ENCODE data around the gene ZNF335.

ZNF335 gene

GRCh38 chr20:45987108-45987780 is 15.2 kb upstream of the ZNF335 start:
- peaks cover 0 to 3% of the 10 kb centered on the region in 2 donors for H3K27me3 ChIP-seq (ENCODE audit: control insufficient read depth in 1 of 2, insufficient read depth in 2 of 2, low read length in 2 of 2)
- H3K36me3 ChIP-seq (ENCODE audit: insufficient read depth, low read length), result no peaks in the 10 kb centered on the region
- H3K4me1 ChIP-seq (ENCODE audit: insufficient read depth, low read length), result no peaks in the 10 kb centered on the region

GRCh38 chr20:45985573-45985972 is 13.6 kb upstream of the ZNF335 start:
- H3K9me3 ChIP-seq (ENCODE audit: low read length), result no peaks in the 10 kb centered on the region

More at GRCh38 chr20:45987108-45987780, 15.2 kb upstream of the ZNF335 start:
- no peaks in the 10 kb centered on the region for H3K9me3 ChIP-seq (ENCODE audit: low read length)
- H3K9ac ChIP-seq (ENCODE audit: low read length), result no peak overlapping the region
- no peak overlapping the region for H3K27ac ChIP-seq (ENCODE audit: low read depth, low read length)
- no peak overlapping the region for H3K4me3 ChIP-seq (ENCODE audit: low read depth in 1 of 2, low read length in 2 of 2)

GRCh38 chr20:45983279-45983743 is 11.3 kb upstream of the ZNF335 start:
- Histone ChIP-seq H3K4me1 (ENCODE audit: insufficient read depth, low read length) (no peaks in the 10 kb centered on the region), H3K9ac (ENCODE audit: low read length) (no peak overlapping the region), H3K27me3 (ENCODE audit: control insufficient read depth in 1 of 2, insufficient read depth in 2 of 2, low read length in 2 of 2) (no peaks in the 10 kb centered on the region), H3K36me3 (ENCODE audit: insufficient read depth, low read length) (no peaks in the 10 kb centered on the region), H3K27ac (ENCODE audit: low read depth, low read length) (no peak overlapping the region), H3K9me3 (ENCODE audit: low read length) (no peaks in the 10 kb centered on the region), H3K4me3 (ENCODE audit: low read depth in 1 of 2, low read length in 2 of 2) (no peak overlapping the region)

More at GRCh38 chr20:45985573-45985972, 13.6 kb upstream of the ZNF335 start:
- no peaks in the 10 kb centered on the region for H3K36me3 ChIP-seq (ENCODE audit: insufficient read depth, low read length)
- H3K9ac ChIP-seq (ENCODE audit: low read length), result no peak overlapping the region
- peaks cover 0 to 3% of the 10 kb centered on the region in 2 donors for H3K27me3 ChIP-seq (ENCODE audit: control insufficient read depth in 1 of 2, insufficient read depth in 2 of 2, low read length in 2 of 2)
- H3K4me1 ChIP-seq (ENCODE audit: insufficient read depth, low read length), result no peaks in the 10 kb centered on the region
- H3K27ac ChIP-seq (ENCODE audit: low read depth, low read length), result no peak overlapping the region
- H3K4me3 ChIP-seq (ENCODE audit: low read depth in 1 of 2, low read length in 2 of 2), result no peak overlapping the region

- no peaks in the 10 kb centered on the region for H3K27me3 ChIP-seq (ENCODE audit: control insufficient read depth in 1 of 2, insufficient read depth in 2 of 2, low read length in 2 of 2)
- no peaks in the 10 kb centered on the region for H3K9me3 ChIP-seq (ENCODE audit: low read length)
- no peak overlapping the region for H3K27ac ChIP-seq (ENCODE audit: low read depth, low read length)
- no peak overlapping the region for H3K4me3 ChIP-seq (ENCODE audit: low read depth in 1 of 2, low read length in 2 of 2)
- H3K4me1 ChIP-seq (ENCODE audit: insufficient read depth, low read length), result no peaks in the 10 kb centered on the region
- H3K36me3 ChIP-seq (ENCODE audit: insufficient read depth, low read length), result no peaks in the 10 kb centered on the region
- H3K9ac ChIP-seq (ENCODE audit: low read length), result no peak overlapping the region
Observed at GRCh38 chr20:45981261-45981660, 9.3 kb upstream of the ZNF335 start.

GRCh38 chr20:45976086-45976485 is 4.1 kb upstream of the ZNF335 start:
- Histone ChIP-seq H3K9me3 (ENCODE audit: low read length) (no peaks in the 10 kb centered on the region), H3K27me3 (ENCODE audit: control insufficient read depth in 1 of 2, insufficient read depth in 2 of 2, low read length in 2 of 2) (no peaks in the 10 kb centered on the region)

GRCh38 chr20:45975686-45976085 is 3.7 kb upstream of the ZNF335 start:
- H3K4me3 ChIP-seq (ENCODE audit: low read depth in 1 of 2, low read length in 2 of 2), result no peak overlapping the region
- H3K27ac ChIP-seq (ENCODE audit: low read depth, low read length), result no peak overlapping the region
- no peaks in the 10 kb centered on the region for H3K36me3 ChIP-seq (ENCODE audit: insufficient read depth, low read length)
- no peak overlapping the region for H3K9ac ChIP-seq (ENCODE audit: low read length)
- H3K27me3 ChIP-seq (ENCODE audit: control insufficient read depth in 1 of 2, insufficient read depth in 2 of 2, low read length in 2 of 2), result no peaks in the 10 kb centered on the region
- H3K9me3 ChIP-seq (ENCODE audit: low read length), result no peaks in the 10 kb centered on the region
- peaks cover 6% of the 10 kb centered on the region for H3K4me1 ChIP-seq (ENCODE audit: insufficient read depth, low read length)

More at GRCh38 chr20:45976086-45976485, 4.1 kb upstream of the ZNF335 start:
- Histone ChIP-seq H3K36me3 (ENCODE audit: insufficient read depth, low read length) (no peaks in the 10 kb centered on the region), H3K27ac (ENCODE audit: low read depth, low read length) (no peak overlapping the region), H3K9ac (ENCODE audit: low read length) (no peak overlapping the region), H3K4me3 (ENCODE audit: low read depth in 1 of 2, low read length in 2 of 2) (no peak overlapping the region), H3K4me1 (ENCODE audit: insufficient read depth, low read length) (peaks cover 6% of the 10 kb centered on the region)

- H3K9me3 ChIP-seq (ENCODE audit: low read length), result no peaks in the 10 kb centered on the region
- H3K9ac ChIP-seq (ENCODE audit: low read length), result no peak overlapping the region
- H3K27me3 ChIP-seq (ENCODE audit: control insufficient read depth in 1 of 2, insufficient read depth in 2 of 2, low read length in 2 of 2), result no peaks in the 10 kb centered on the region
- H3K4me3 ChIP-seq (ENCODE audit: low read depth in 1 of 2, low read length in 2 of 2), result no peak overlapping the region
- H3K36me3 ChIP-seq (ENCODE audit: insufficient read depth, low read length), result no peaks in the 10 kb centered on the region
- H3K27ac ChIP-seq (ENCODE audit: low read depth, low read length), result no peak overlapping the region
- H3K4me1 ChIP-seq (ENCODE audit: insufficient read depth, low read length), result peaks cover 12% of the 10 kb centered on the region
Observed at GRCh38 chr20:45974896-45975565, 3.0 kb upstream of the ZNF335 start.

- peaks cover 20% of the 10 kb centered on the region for H3K4me1 ChIP-seq (ENCODE audit: insufficient read depth, low read length)
- peaks cover 18% of the 10 kb centered on the region for H3K36me3 ChIP-seq (ENCODE audit: insufficient read depth, low read length)
- H3K9me3 ChIP-seq (ENCODE audit: low read length), result no peaks in the 10 kb centered on the region
- H3K27me3 ChIP-seq (ENCODE audit: control insufficient read depth in 1 of 2, insufficient read depth in 2 of 2, low read length in 2 of 2), result no peaks in the 10 kb centered on the region
- peak overlapping the region; percentile 40 for H3K27ac ChIP-seq (ENCODE audit: low read depth, low read length)
- H3K4me3 ChIP-seq (ENCODE audit: low read depth in 1 of 2, low read length in 2 of 2), result peak overlapping the region; percentile 40 to 97
- H3K9ac ChIP-seq (ENCODE audit: low read length), result peak overlapping the region; percentile 94
Observed at GRCh38 chr20:45972500-45973183, 639 bp upstream of the ZNF335 start.

- H3K9ac ChIP-seq (ENCODE audit: low read length), result peak overlapping the region; percentile 90
- no peaks in the 10 kb centered on the region for H3K9me3 ChIP-seq (ENCODE audit: low read length)
- peak overlapping the region; percentile 90 for H3K27ac ChIP-seq (ENCODE audit: low read depth, low read length)
- peak overlapping the region; percentile 73 to 97 for H3K4me3 ChIP-seq (ENCODE audit: low read depth in 1 of 2, low read length in 2 of 2)
- no peaks in the 10 kb centered on the region for H3K27me3 ChIP-seq (ENCODE audit: control insufficient read depth in 1 of 2, insufficient read depth in 2 of 2, low read length in 2 of 2)
- peaks cover 28% of the 10 kb centered on the region for H3K36me3 ChIP-seq (ENCODE audit: insufficient read depth, low read length)
- H3K4me1 ChIP-seq (ENCODE audit: insufficient read depth, low read length), result peaks cover 20% of the 10 kb centered on the region
Observed at GRCh38 chr20:45971425-45971674, 653 bp downstream of the ZNF335 start.

GRCh38 chr20:45970646-45971424 is 1.2 kb downstream of the ZNF335 start:
- H3K4me1 ChIP-seq (ENCODE audit: insufficient read depth, low read length), result peaks cover 20% of the 10 kb centered on the region
- H3K9ac ChIP-seq (ENCODE audit: low read length), result peak overlapping the region; percentile 90
- H3K27me3 ChIP-seq (ENCODE audit: control insufficient read depth in 1 of 2, insufficient read depth in 2 of 2, low read length in 2 of 2), result no peaks in the 10 kb centered on the region
- peaks cover 32% of the 10 kb centered on the region for H3K36me3 ChIP-seq (ENCODE audit: insufficient read depth, low read length)
- H3K27ac ChIP-seq (ENCODE audit: low read depth, low read length), result peak overlapping the region; percentile 90
- peak overlapping the region; percentile 73 to 97 for H3K4me3 ChIP-seq (ENCODE audit: low read depth in 1 of 2, low read length in 2 of 2)
- no peaks in the 10 kb centered on the region for H3K9me3 ChIP-seq (ENCODE audit: low read length)

Measured in muscle layer of colon (tissue), 2 donors.